ENCODE results near the gene PTPRE. TPM values are rescaled to one million over a fixed set of nuclear protein-coding genes. Genes with fewer than 3 reads are reported as not detected.

Gene PTPRE
- total and polyA plus RNA-seq, 9 donors = 3.3 to 6.3 (median 4.4) TPM

DNA sequence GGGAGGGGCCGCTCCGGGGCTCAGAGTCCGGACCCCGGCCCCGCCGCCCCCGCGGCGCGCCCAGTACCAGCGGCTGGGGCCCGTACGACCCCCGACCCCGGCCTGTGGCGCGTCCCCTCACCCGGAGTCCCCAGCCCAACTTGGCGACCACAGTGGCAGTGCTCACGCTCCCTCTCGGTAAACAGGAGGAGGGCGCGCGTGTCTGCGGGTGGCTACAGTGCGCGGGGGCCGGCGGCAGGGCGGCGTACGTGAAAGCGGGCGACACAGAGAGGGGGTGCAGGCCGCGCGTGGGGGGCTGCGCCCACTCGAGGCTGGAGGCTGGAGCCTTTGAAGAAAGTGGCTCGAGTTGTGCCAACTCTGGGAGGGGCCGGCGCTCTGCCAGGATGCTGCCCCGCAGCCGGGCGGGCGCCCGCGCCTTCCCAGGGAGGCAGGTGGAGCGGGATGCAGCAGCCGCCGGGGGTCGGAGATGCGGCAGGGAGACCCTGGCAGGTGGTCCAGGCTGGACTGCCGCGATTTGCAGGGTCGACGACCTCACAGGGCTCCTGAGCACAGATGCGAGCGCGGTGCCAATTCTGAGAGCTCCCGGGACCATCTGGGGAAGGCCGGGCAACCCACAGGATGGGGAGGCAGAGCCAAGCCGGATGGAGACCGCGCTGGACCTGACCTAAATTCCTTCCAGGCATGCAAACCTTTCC lies 655 bp downstream of the PTPRE start:
- peaks cover 8% of the 10 kb centered on the region for H3K27me3 ChIP-seq (ENCODE audit: control insufficient read depth, insufficient read depth, low read length)
- no peaks in the 10 kb centered on the region for H3K9me3 ChIP-seq (replicated peaks; ENCODE audit: control insufficient read depth, low read depth, low read length)
- H3K4me3 ChIP-seq (ENCODE audit: low read length) = peak overlapping the region; percentile 39
- H3K4me1 ChIP-seq (ENCODE audit: control insufficient read depth, insufficient read depth, low read length) = peaks cover 27% of the 10 kb centered on the region
- no peaks in the 10 kb centered on the region for H3K36me3 ChIP-seq (ENCODE audit: control insufficient read depth, insufficient read depth, low read length)
- WGBS (ENCODE audit: insufficient coverage) = 5% methylated on average over 63 of the region's 65 CpGs
- no peak overlapping the region for H3K27ac ChIP-seq (ENCODE audit: low read length)
- DNase-seq = no peak

DNA sequence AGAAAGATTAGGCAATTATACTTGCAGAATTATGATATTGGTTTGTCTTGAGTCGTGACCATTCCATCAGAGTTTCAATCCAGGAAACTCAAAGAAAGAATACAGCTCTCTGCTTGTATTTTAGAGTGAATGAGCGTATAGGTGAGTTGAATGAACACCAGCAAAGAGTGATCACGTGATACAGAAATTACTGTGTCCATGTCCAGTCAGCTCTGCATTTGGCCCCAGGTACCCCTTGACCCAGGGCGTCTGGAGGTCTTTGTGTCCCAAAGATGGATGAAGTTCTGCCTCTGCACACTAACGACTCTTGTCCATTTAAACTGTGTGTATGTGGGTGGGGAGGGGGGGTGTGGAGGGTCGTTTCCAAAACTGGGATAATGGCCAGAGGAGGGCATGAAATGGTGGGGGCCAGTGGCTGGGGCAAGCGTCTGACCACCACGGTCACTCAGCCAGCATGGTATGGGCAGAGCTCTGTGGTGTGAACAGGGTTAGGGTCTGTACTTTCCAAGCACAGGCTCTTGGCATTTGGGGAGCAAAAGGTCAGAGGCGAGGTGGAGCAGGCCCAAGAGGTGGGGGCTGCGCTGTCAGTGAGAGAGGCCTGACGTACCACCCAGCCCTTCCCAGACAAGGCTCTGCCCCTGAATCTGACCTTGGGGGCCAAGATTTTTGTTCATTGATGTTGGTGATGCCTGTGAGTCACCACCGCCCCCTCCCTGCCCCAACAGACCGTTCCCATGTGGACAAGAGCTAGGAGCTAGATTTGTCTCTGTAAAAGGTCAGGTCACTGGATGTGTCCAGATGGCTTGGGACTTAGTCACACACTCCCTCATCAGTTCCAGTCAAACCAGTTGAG lies 1.4 kb downstream of the PTPRE start:
- Histone ChIP-seq H3K4me1 (ENCODE audit: control insufficient read depth, insufficient read depth, low read length) (peaks cover 27% of the 10 kb centered on the region), H3K4me3 (ENCODE audit: low read length) (peak overlapping the region; percentile 39), H3K9me3 (replicated peaks; ENCODE audit: control insufficient read depth, low read depth, low read length) (no peaks in the 10 kb centered on the region), H3K27ac (ENCODE audit: low read length) (no peak overlapping the region), H3K27me3 (ENCODE audit: control insufficient read depth, insufficient read depth, low read length) (peaks cover 8% of the 10 kb centered on the region), H3K36me3 (ENCODE audit: control insufficient read depth, insufficient read depth, low read length) (no peaks in the 10 kb centered on the region)
- WGBS (ENCODE audit: insufficient coverage) = 67% methylated on average over 5 of the region's 13 CpGs
- peak; percentile 61 for DNase-seq

DNA sequence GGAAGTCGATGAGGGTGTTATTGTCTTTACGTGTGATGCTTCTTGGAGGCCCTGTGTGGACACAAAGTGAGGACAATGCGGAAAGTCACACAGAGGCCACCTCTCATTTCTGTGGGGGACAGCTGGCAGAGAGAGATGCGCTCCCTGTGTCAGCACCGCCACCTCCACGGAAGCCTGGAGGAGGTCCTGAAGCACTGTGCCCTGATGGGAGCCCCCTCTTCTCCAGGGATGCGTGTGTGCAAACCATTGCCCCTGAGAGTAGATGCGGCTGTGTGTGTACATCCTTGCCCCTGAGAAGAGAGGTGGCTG lies 2.0 kb downstream of the PTPRE start:
- no peak overlapping the region for H3K27ac ChIP-seq (ENCODE audit: low read length)
- H3K27me3 ChIP-seq (ENCODE audit: control insufficient read depth, insufficient read depth, low read length) = peaks cover 8% of the 10 kb centered on the region
- H3K4me1 ChIP-seq (ENCODE audit: control insufficient read depth, insufficient read depth, low read length) = peaks cover 27% of the 10 kb centered on the region
- H3K4me3 ChIP-seq (ENCODE audit: low read length) = no peak overlapping the region
- H3K36me3 ChIP-seq (ENCODE audit: control insufficient read depth, insufficient read depth, low read length) = no peaks in the 10 kb centered on the region
- DNase-seq = no peak
- 79% methylated on average over 4 of the region's 8 CpGs for WGBS (ENCODE audit: insufficient coverage)
- H3K9me3 ChIP-seq (replicated peaks; ENCODE audit: control insufficient read depth, low read depth, low read length) = no peaks in the 10 kb centered on the region

DNA sequence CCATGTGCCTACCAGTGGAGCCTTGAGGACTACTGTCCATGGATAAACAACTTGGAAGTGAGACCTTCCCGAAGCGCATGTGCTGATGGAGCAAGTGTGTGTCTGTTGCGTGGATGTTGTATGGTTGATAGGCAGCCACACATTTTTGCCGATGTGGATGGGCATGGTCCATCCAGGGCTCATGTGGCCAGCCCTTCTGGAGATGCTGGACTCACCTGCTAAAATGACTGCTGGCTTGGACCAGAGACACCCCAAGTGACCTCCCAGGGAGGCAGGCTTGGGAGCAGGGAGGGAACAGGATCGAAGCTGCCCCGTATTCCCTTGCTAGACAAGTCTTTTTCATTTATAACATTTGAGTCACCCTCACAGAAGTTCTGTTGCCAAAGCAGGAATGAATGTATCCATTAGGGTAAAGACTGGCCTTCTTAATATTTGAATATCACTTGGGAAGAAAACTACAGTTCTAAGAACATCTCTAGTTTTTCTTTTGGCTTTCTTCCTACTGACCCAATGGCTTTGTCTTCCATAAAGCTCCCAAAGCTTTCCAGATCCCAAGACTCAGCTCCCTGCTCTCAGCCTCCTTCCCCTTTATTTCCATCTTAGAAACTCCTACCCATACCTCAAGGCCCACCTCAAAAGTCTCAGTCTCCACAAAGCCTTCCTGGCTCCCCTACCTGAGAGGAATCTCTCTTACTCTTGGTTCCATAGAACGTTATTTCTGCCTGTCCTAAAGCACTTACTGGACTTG lies 3.0 kb downstream of the PTPRE start:
- WGBS (ENCODE audit: insufficient coverage) = 82% methylated on average over 5 of the region's 7 CpGs
- peaks cover 27% of the 10 kb centered on the region for H3K4me1 ChIP-seq (ENCODE audit: control insufficient read depth, insufficient read depth, low read length)
- no peak overlapping the region for H3K27ac ChIP-seq (ENCODE audit: low read length)
- H3K4me3 ChIP-seq (ENCODE audit: low read length) = no peak overlapping the region
- no peaks in the 10 kb centered on the region for H3K9me3 ChIP-seq (replicated peaks; ENCODE audit: control insufficient read depth, low read depth, low read length)
- H3K36me3 ChIP-seq (ENCODE audit: control insufficient read depth, insufficient read depth, low read length) = no peaks in the 10 kb centered on the region
- H3K27me3 ChIP-seq (ENCODE audit: control insufficient read depth, insufficient read depth, low read length) = peaks cover 8% of the 10 kb centered on the region
- DNase-seq = no peak

DNA sequence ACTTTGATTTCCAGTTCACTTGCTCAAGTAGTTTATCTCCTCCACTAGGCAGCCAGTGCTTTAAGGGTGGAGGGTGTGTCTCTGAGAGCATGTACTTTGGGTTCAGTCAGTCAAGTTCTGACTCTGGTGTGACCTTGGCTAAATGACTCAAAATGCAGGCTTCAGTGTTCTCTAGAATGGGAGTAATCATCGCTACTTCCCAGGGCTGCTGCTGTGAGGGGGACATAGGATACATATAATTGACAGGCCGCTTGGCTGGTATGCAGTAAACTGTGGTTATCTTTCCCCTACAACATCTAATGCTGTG lies 3.5 kb downstream of the PTPRE start:
- no CpG with 5 or more reads among the region's 2 CpGs for WGBS (ENCODE audit: insufficient coverage)
- Histone ChIP-seq H3K36me3 (ENCODE audit: control insufficient read depth, insufficient read depth, low read length) (no peaks in the 10 kb centered on the region), H3K27ac (ENCODE audit: low read length) (no peak overlapping the region), H3K4me1 (ENCODE audit: control insufficient read depth, insufficient read depth, low read length) (peaks cover 27% of the 10 kb centered on the region), H3K4me3 (ENCODE audit: low read length) (no peak overlapping the region), H3K9me3 (replicated peaks; ENCODE audit: control insufficient read depth, low read depth, low read length) (no peaks in the 10 kb centered on the region), H3K27me3 (ENCODE audit: control insufficient read depth, insufficient read depth, low read length) (peaks cover 6% of the 10 kb centered on the region)
- no peak for DNase-seq

DNA sequence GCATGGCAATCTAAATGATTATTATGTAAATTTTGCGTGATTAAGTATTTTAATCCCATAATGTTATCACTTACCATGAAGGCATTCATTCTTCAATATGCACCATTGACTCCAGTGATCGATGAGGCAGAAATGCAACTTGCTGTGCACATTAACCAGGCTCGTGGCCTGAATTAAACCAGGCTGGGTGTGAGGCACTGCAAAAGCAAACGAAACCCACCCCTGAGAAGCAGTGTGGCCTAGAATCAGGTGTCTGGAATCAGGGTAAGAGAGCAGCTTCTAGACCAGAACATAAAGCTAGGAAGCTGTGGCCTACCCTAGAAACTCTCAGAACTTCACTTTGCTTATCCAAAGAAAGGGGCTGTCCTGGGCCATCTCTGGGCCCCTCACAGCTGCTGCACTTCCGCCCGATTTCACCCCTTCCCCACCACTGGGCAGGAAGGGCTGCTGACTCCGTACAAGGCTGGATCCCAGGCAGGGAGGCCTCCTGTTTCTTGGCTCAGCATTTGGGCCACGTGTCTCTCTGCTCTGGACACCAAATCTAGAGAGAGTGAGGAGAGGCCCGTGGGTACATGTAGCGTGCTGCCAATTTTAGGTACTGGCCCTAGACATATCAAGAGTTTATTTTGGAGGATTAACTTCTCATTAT lies 4.4 kb downstream of the PTPRE start:
- Histone ChIP-seq H3K27me3 (ENCODE audit: control insufficient read depth, insufficient read depth, low read length) (peaks cover 5% of the 10 kb centered on the region), H3K9me3 (replicated peaks; ENCODE audit: control insufficient read depth, low read depth, low read length) (no peaks in the 10 kb centered on the region), H3K4me3 (ENCODE audit: low read length) (no peak overlapping the region), H3K27ac (ENCODE audit: low read length) (no peak overlapping the region), H3K4me1 (ENCODE audit: control insufficient read depth, insufficient read depth, low read length) (peaks cover 27% of the 10 kb centered on the region), H3K36me3 (ENCODE audit: control insufficient read depth, insufficient read depth, low read length) (no peaks in the 10 kb centered on the region)
- WGBS (ENCODE audit: insufficient coverage) = 51% methylated on average over 5 of the region's 10 CpGs
- peak; percentile 62 for DNase-seq

DNA sequence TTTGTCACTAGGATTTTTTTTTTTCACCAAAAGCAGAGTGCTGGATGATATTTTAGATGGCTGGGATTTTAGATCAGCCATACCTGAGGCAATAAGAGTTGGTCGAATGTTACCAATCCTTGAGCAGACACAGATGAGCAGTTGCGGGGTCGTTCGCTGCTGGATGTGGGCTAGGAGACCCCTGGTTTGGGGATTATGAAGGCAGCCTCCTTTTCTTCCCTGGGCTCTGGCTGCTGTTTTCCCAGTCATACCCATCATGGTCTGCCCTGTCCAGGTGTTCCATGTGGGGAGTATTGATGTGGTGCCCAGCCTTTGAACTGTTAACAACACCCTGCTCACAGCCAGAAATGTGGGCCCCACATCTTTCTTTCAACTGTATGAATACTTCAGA lies 5.0 kb downstream of the PTPRE start:
- Histone ChIP-seq H3K36me3 (ENCODE audit: control insufficient read depth, insufficient read depth, low read length) (no peaks in the 10 kb centered on the region), H3K9me3 (replicated peaks; ENCODE audit: control insufficient read depth, low read depth, low read length) (no peaks in the 10 kb centered on the region), H3K27me3 (ENCODE audit: control insufficient read depth, insufficient read depth, low read length) (peaks cover 5% of the 10 kb centered on the region), H3K4me3 (ENCODE audit: low read length) (no peak overlapping the region), H3K27ac (ENCODE audit: low read length) (no peak overlapping the region), H3K4me1 (ENCODE audit: control insufficient read depth, insufficient read depth, low read length) (peaks cover 25% of the 10 kb centered on the region)
- DNase-seq = no peak
- WGBS (ENCODE audit: insufficient coverage) = no CpG with 5 or more reads among the region's 4 CpGs

DNA sequence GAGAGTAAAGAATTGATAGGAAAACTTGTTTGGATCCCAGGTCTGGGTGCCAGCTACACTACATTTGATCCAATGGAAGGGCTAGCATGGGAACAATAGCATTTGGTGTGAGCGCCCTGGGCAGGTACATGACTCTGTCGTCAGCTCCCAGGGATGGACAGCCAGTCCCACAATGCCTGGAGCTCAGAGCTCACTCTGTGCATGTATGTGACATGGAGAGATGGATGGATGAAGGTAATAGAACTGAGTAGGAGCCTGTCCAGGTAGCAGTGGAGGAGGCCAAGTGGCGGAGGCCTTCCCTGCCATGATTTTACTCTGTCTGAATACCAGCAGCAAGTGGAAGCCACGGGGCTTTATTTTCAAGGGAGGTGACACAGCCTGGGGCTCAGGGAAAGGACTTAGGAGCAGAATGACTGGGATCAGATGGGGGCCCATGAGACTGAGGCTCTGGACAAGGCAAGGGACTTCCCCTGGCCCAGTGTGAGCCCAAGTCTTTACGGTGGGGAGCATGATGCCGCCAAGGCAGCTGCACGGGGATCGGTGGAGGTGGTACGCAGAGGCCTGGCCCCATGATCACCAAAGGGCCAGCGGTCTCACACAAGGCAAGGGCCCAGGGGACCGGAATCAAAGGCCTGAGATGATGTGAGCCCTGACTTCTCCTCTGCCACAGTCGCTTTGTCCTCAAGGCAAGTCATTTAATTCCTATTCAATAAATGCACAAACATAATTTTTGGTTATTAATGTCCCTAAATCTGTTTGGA lies 5.9 kb downstream of the PTPRE start:
- peaks cover 1% of the 10 kb centered on the region for H3K27me3 ChIP-seq (ENCODE audit: control insufficient read depth, insufficient read depth, low read length)
- no peak overlapping the region for H3K27ac ChIP-seq (ENCODE audit: low read length)
- H3K4me1 ChIP-seq (ENCODE audit: control insufficient read depth, insufficient read depth, low read length) = peaks cover 22% of the 10 kb centered on the region
- no peak for DNase-seq
- 94% methylated on average over 11 of the region's 12 CpGs for WGBS (ENCODE audit: insufficient coverage)
- no peaks in the 10 kb centered on the region for H3K36me3 ChIP-seq (ENCODE audit: control insufficient read depth, insufficient read depth, low read length)
- H3K9me3 ChIP-seq (replicated peaks; ENCODE audit: control insufficient read depth, low read depth, low read length) = no peaks in the 10 kb centered on the region
- H3K4me3 ChIP-seq (ENCODE audit: low read length) = no peak overlapping the region

DNA sequence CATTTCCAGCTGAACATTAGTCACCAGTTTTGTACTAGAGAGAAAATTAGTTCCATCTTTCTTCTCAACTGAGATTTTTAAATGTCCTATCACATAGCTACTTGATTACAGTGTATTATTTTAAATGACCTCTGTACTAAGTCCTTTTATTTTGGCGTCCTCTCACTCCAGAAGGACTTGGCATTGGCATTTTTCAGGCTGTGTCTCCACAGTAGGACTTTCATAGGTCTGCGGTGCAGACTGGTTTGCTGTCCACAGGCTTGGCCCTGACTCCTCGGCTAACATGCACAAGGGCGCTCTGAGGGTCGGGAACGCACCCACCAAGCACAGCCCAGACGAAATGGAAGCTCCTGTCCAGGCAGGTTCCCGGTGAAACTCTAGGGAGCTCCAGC lies 6.5 kb downstream of the PTPRE start:
- Histone ChIP-seq H3K27ac (ENCODE audit: low read length) (no peak overlapping the region), H3K36me3 (ENCODE audit: control insufficient read depth, insufficient read depth, low read length) (no peaks in the 10 kb centered on the region), H3K4me1 (ENCODE audit: control insufficient read depth, insufficient read depth, low read length) (peaks cover 16% of the 10 kb centered on the region), H3K9me3 (replicated peaks; ENCODE audit: control insufficient read depth, low read depth, low read length) (no peaks in the 10 kb centered on the region), H3K4me3 (ENCODE audit: low read length) (no peak overlapping the region), H3K27me3 (ENCODE audit: control insufficient read depth, insufficient read depth, low read length) (no peaks in the 10 kb centered on the region)
- 83% methylated on average over 8 of the region's 8 CpGs for WGBS (ENCODE audit: insufficient coverage)
- DNase-seq = no peak
